ENCODE data around the gene SNX24.

DNA sequence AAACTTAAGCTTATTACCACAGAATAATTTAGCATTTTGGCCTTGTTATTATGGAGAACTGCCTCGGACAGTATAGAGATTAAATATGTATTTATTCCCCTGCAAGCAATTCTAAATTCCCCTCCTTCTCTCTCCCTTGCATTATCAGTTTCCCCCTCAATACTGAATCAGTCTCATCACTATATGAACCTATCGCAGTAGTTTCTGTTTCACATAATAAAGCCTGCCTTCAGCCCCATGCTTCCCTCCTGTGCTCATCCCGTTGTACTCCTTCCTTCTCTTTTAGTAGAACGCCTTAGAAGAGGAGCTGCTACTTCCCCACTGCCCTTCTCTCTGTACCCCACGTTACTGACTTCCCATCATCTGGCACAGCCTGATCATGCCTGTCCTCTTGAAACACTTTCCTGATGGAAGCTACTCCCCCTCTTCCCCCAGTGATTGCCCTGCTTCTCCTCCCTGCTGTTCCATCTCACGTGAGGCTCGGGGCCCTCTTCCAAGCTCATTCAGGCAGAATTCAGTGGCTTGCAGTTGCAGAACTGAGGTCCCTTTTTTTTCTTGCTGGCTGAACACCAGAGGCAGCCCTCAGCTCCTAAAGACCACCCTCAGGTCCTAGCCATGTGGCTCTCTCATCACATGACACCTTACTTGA lies 97.8 kb downstream of the SNX24 start:
- no peak for TF ChIP-seq EZH2 (IDR thresholded peaks at IDR 0.05; ENCODE audit: low read depth)
- TF ChIP-seq, protein P1, sequence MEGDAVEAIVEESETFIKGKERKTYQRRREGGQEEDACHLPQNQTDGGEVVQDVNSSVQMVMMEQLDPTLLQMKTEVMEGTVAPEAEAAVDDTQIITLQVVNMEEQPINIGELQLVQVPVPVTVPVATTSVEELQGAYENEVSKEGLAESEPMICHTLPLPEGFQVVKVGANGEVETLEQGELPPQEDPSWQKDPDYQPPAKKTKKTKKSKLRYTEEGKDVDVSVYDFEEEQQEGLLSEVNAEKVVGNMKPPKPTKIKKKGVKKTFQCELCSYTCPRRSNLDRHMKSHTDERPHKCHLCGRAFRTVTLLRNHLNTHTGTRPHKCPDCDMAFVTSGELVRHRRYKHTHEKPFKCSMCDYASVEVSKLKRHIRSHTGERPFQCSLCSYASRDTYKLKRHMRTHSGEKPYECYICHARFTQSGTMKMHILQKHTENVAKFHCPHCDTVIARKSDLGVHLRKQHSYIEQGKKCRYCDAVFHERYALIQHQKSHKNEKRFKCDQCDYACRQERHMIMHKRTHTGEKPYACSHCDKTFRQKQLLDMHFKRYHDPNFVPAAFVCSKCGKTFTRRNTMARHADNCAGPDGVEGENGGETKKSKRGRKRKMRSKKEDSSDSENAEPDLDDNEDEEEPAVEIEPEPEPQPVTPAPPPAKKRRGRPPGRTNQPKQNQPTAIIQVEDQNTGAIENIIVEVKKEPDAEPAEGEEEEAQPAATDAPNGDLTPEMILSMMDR (conservative IDR thresholded peaks at IDR 0.05): no peak

All from PC-9 (cell line).